K562 (cell line): ENCODE results near the gene ZNF200. TPM values are rescaled to one million over a fixed set of nuclear protein-coding genes. Genes with fewer than 3 reads are reported as not detected.

ENCODE experiments used
- BHLHE40 ChIP-seq: IDR thresholded peaks from 2 replicates; pipeline ENCODE4 v1.6.1; 2011; ENCODE audit warnings: low read length, improper control_type of control experiment
- FOXK2 ChIP-seq, 2 experiments: fragments of 450-650 bp; IDR thresholded peaks in 1 of 2; conservative IDR thresholded peaks in 1 of 2; 2 replicates each; pipeline ENCODE4 v1.6.1; 2016; ENCODE audit warnings: low read depth in 2 of 2, mild to moderate bottlenecking in 1 of 2
- HNRNPK ChIP-seq: fragments of 200-400 bp; formaldehyde crosslinking; IDR thresholded peaks from one replicate; pipeline ENCODE4 v1.6.1; 2018; ENCODE audit warnings: mild to moderate bottlenecking, low read depth, low read length; ENCODE audit not compliant: poor library complexity, severe bottlenecking
- HOXB6 ChIP-seq: fragments of 250-450 bp; sonication (Bioruptor Pico); IDR thresholded peaks from 2 replicates; pipeline ENCODE4 v1.5.1; 2022; ENCODE audit warnings: mild to moderate bottlenecking, borderline replicate concordance
- MBD2 ChIP-seq: sonication (generic); IDR thresholded peaks from 2 replicates; pipeline ENCODE4 v1.6.1; 2016; ENCODE audit warnings: low read depth, borderline replicate concordance
- NBN ChIP-seq: fragments of 450-650 bp; IDR thresholded peaks from 2 replicates; pipeline ENCODE4 v1.6.1; 2016; ENCODE audit warnings: low read depth, mild to moderate bottlenecking
- RFX5 ChIP-seq: IDR thresholded peaks from 2 replicates; pipeline ENCODE4 v1.6.1; 2011; ENCODE audit warnings: low read depth, mild to moderate bottlenecking, improper control_type of control experiment, low read length
- SAFB ChIP-seq: fragments of 200-400 bp; formaldehyde crosslinking; IDR thresholded peaks from 2 replicates; pipeline ENCODE4 v1.6.1; 2017; ENCODE audit warnings: low read depth, low read length, borderline replicate concordance
- TEAD4 ChIP-seq, 2 experiments: sonication (generic) in 1 of 2; formaldehyde crosslinking in 1 of 2; IDR thresholded peaks; 2 replicates each; pipeline versions ENCODE4 v1.6.1 to v1.8.0; 2012 to 2022; ENCODE audit warnings: borderline replicate concordance in 1 of 2, inconsistent platforms in 1 of 2, low read length in 1 of 2, mild to moderate bottlenecking in 1 of 2, missing genetic modification reagents in 1 of 2
- XRCC5 ChIP-seq: fragments of 200-400 bp; formaldehyde crosslinking; IDR thresholded peaks from 2 replicates; pipeline ENCODE4 v1.6.1; 2017; ENCODE audit warnings: low read depth, mild to moderate bottlenecking, low read length
- ZC3H11A ChIP-seq: IDR thresholded peaks from 2 replicates; pipeline ENCODE4 v1.6.1; 2012; ENCODE audit warnings: low read depth, low read length, improper control_type of control experiment
- polyA plus RNA-seq, 8 experiments: library from polyadenylated mRNA; depleted of rRNA in 4 of 8; stranded (reverse) in 5 of 8; unstranded in 3 of 8; fragments of >200 nt; fragmentation: Nextera tagmentation in 2 of 8; fragmentation: Illumina TruSeq in 1 of 8; extraction: Ambion mirVana in 2 of 8; extraction: Trizol in 1 of 8; gene quantifications; 2 replicates each; pipeline versions ENCODE4 v1.2.1 to v1.2.3, GENCODE V29; 2011 to 2014; ENCODE audit warnings: inconsistent platforms in 1 of 8, missing spikeins in 1 of 8
- total RNA-seq, 7 experiments: library from RNA; depleted of rRNA in 6 of 7; stranded (reverse); fragments of >200 nt in 6 of 7; fragmentation: Illumina TruSeq in 2 of 7; extraction: Trizol in 2 of 7; gene quantifications; 2 replicates each; pipeline versions ENCODE4 v1.2.1 to v1.2.3, GENCODE V29; 2011 to 2021; ENCODE audit warnings: low replicate concordance in 1 of 7
- TF ChIP-seq, protein P1 (sequence below): IDR thresholded peaks from 2 replicates; pipeline ENCODE4 v1.6.1; 2016; ENCODE audit warnings: missing genetic modification characterization, missing compliant biosample characterization
- TF ChIP-seq, protein P2 (sequence below): fragments of 150-350 bp; IDR thresholded peaks from 2 replicates; pipeline ENCODE4 v1.6.1; 2014; ENCODE audit warnings: low read depth, mild to moderate bottlenecking, low read length, borderline replicate concordance
- TF ChIP-seq, protein P3 (sequence below): fragments of 200-800 bp; sonication (Bioruptor generic); IDR thresholded peaks from 2 replicates; pipeline ENCODE4 v1.6.1; 2016; ENCODE audit warnings: missing genetic modification characterization, missing compliant biosample characterization

Gene ZNF200
- total and polyA plus RNA-seq, 9 of the 15 experiments (the other 6 are each of a cell fraction or from before 2014, with no cell fraction given): 4.8 to 14.5 (median 9.2) TPM

DNA sequence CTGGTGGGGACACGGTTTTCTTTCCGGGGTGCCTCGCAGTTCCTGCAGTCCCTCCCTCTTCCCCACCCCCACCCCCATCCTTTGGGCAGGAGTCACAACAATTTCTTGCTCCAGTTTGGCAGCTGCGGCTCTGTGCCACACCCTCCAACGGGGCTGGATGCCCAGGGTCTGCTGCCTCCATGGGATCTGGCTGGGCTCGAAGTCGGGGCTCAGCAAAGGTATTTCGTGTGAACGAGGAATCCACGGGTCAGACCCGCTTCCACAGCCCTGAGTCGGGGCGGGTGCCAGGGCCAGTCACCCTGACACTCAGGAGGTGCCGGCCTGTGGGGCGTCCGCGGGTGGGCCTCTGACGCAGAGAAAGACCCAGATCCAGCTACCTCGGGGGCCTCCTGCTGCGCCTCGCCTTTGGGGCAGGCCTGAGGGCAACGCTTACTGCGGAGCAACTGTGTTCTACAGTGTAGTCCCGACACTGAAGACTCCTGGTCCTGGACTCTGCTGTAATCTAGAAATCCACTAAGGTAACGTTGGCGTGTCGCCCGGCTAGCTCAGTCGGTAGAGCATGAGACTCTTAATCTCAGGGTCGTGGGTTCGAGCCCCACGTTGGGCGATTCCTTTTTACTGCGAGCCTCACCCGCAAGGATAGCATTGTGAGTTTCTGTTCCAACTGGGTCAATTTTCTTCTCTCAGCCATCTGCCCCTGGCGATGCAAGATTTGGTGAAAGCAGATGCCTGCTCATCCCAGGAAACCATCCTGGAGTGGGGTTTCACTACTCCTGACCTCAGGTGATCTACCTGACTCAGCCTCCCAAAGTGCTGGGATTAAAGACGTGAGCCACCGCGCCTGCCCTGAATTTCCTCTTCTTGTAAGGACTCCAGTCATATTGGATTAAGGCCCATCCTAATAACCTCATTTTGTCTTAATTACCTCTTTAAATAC lies 59.5 kb downstream of the ZNF200 start (continued):
- TF ChIP-seq TEAD4 (IDR thresholded peaks at IDR 0.05; ENCODE audit: low read length) (peak; percentile 75), TEAD4 (CRISPR knock-in tag; IDR thresholded peaks at IDR 0.05; ENCODE audit: borderline replicate concordance) (no peak), NBN (peak; percentile 77), FOXK2 (conservative IDR thresholded peaks at IDR 0.05 in 1 of 2, IDR thresholded peaks at IDR 0.05 in 1 of 2; ENCODE audit: low read depth in 2 of 2) (0 out of 4 replicates have a peak, but pooled peaks of 1 of the 2 experiments have one; percentile 20), ZC3H11A (no peak), SAFB (no peak), HNRNPK (no peak), XRCC5 (0 out of 2 replicates have a peak, but pooled peaks have one; percentile 47), BHLHE40 (peak; percentile 35; the same call in 1 of the 2 replicates), HOXB6 (CRISPR knock-in tag) (no peak), MBD2 (no peak), RFX5 (peak; percentile 52; the same call in 1 of the 2 replicates)
- TF ChIP-seq, protein P1, sequence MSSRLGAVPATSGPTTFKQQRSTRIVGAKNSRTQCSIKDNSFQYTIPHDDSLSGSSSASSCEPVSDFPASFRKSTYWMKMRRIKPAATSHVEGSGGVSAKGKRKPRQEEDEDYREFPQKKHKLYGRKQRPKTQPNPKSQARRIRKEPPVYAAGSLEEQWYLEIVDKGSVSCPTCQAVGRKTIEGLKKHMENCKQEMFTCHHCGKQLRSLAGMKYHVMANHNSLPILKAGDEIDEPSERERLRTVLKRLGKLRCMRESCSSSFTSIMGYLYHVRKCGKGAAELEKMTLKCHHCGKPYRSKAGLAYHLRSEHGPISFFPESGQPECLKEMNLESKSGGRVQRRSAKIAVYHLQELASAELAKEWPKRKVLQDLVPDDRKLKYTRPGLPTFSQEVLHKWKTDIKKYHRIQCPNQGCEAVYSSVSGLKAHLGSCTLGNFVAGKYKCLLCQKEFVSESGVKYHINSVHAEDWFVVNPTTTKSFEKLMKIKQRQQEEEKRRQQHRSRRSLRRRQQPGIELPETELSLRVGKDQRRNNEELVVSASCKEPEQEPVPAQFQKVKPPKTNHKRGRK (tag): no peak
- TF ChIP-seq, protein P2, sequence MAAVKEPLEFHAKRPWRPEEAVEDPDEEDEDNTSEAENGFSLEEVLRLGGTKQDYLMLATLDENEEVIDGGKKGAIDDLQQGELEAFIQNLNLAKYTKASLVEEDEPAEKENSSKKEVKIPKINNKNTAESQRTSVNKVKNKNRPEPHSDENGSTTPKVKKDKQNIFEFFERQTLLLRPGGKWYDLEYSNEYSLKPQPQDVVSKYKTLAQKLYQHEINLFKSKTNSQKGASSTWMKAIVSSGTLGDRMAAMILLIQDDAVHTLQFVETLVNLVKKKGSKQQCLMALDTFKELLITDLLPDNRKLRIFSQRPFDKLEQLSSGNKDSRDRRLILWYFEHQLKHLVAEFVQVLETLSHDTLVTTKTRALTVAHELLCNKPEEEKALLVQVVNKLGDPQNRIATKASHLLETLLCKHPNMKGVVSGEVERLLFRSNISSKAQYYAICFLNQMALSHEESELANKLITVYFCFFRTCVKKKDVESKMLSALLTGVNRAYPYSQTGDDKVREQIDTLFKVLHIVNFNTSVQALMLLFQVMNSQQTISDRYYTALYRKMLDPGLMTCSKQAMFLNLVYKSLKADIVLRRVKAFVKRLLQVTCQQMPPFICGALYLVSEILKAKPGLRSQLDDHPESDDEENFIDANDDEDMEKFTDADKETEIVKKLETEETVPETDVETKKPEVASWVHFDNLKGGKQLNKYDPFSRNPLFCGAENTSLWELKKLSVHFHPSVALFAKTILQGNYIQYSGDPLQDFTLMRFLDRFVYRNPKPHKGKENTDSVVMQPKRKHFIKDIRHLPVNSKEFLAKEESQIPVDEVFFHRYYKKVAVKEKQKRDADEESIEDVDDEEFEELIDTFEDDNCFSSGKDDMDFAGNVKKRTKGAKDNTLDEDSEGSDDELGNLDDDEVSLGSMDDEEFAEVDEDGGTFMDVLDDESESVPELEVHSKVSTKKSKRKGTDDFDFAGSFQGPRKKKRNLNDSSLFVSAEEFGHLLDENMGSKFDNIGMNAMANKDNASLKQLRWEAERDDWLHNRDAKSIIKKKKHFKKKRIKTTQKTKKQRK: no peak
- TF ChIP-seq, protein P3, sequence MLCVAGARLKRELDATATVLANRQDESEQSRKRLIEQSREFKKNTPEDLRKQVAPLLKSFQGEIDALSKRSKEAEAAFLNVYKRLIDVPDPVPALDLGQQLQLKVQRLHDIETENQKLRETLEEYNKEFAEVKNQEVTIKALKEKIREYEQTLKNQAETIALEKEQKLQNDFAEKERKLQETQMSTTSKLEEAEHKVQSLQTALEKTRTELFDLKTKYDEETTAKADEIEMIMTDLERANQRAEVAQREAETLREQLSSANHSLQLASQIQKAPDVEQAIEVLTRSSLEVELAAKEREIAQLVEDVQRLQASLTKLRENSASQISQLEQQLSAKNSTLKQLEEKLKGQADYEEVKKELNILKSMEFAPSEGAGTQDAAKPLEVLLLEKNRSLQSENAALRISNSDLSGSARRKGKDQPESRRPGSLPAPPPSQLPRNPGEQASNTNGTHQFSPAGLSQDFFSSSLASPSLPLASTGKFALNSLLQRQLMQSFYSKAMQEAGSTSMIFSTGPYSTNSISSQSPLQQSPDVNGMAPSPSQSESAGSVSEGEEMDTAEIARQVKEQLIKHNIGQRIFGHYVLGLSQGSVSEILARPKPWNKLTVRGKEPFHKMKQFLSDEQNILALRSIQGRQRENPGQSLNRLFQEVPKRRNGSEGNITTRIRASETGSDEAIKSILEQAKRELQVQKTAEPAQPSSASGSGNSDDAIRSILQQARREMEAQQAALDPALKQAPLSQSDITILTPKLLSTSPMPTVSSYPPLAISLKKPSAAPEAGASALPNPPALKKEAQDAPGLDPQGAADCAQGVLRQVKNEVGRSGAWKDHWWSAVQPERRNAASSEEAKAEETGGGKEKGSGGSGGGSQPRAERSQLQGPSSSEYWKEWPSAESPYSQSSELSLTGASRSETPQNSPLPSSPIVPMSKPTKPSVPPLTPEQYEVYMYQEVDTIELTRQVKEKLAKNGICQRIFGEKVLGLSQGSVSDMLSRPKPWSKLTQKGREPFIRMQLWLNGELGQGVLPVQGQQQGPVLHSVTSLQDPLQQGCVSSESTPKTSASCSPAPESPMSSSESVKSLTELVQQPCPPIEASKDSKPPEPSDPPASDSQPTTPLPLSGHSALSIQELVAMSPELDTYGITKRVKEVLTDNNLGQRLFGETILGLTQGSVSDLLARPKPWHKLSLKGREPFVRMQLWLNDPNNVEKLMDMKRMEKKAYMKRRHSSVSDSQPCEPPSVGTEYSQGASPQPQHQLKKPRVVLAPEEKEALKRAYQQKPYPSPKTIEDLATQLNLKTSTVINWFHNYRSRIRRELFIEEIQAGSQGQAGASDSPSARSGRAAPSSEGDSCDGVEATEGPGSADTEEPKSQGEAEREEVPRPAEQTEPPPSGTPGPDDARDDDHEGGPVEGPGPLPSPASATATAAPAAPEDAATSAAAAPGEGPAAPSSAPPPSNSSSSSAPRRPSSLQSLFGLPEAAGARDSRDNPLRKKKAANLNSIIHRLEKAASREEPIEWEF (CRISPR knock-in tag): no peak
